Stimulated activated CD8-positive, alpha-beta memory T cell treated with anti-CD3 and anti-CD28 coated beads, Interleukin-12 subunit alpha, Interleukin-12 subunit beta, amount 100 ng/mL, for 24 hours (primary cell): ENCODE measurements around the gene SLITRK1.

Experiments used
- DNase-seq: peaks from one replicate; pipeline ENCODE4 v3.0.0-alpha.2; 2020; ENCODE audit errors: extremely low read depth

Gene SLITRK1, protein sequence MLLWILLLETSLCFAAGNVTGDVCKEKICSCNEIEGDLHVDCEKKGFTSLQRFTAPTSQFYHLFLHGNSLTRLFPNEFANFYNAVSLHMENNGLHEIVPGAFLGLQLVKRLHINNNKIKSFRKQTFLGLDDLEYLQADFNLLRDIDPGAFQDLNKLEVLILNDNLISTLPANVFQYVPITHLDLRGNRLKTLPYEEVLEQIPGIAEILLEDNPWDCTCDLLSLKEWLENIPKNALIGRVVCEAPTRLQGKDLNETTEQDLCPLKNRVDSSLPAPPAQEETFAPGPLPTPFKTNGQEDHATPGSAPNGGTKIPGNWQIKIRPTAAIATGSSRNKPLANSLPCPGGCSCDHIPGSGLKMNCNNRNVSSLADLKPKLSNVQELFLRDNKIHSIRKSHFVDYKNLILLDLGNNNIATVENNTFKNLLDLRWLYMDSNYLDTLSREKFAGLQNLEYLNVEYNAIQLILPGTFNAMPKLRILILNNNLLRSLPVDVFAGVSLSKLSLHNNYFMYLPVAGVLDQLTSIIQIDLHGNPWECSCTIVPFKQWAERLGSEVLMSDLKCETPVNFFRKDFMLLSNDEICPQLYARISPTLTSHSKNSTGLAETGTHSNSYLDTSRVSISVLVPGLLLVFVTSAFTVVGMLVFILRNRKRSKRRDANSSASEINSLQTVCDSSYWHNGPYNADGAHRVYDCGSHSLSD

DNA sequence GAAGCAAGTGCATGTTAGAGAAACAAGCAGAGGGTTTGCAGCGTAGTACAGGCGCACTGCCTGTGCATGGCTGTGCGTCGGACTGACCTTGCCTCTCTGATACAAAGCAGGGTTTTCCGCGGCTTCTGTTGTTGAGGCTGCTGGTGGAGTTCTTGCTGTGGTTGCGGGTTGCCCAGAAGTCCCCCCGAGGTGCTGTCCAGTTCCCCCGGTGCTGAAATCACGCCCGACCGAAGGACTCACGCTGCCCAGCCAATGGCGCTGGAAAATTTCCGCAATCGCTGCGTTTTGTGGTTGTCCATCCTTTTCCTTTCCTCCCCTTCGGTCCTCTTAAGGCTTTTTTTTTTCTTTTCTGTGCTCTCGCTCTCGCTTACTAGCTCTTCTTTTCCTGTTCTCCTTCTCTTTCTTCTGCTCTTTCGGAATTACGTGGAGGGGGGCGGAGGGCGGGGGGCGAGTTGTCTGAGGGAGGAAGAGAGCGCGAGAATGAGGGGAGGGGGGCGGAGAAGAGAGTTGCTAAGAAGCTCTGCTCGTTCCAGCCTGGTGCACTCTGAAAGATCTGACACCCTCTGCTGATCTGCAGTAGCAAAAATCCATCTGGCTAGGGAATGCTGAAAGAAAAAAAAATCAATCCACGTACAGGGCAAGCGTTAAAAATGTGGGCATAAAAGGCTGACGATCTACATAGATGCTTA, at the start of gene SLITRK1:
Gene SLITRK1 (minus strand): TSS at position 558 of the 689 bp plus-strand sequence. CDS start 967 bp downstream, outside the sequence.
- no peak for DNase-seq

DNA sequence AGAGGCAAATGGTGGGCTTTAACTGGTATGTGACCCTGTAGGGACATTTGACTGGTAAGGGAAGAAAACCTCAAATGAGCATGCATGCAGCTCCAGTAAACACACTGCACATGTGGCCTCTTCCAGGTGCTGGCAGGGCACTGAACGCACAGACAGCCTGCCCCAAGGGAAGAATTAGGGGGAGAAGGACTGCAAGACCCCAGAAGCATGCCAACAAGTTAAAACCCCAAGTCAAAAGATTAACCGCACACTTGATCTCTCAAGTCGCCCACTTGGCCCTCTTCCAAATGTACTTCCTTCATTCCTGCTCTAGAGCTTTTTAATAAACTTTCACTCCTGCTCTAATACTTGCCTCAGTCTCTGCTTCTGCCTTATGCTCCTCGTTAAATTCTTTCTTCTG, 46.9 kb upstream of the SLITRK1 start:
- no peak for DNase-seq

DNA sequence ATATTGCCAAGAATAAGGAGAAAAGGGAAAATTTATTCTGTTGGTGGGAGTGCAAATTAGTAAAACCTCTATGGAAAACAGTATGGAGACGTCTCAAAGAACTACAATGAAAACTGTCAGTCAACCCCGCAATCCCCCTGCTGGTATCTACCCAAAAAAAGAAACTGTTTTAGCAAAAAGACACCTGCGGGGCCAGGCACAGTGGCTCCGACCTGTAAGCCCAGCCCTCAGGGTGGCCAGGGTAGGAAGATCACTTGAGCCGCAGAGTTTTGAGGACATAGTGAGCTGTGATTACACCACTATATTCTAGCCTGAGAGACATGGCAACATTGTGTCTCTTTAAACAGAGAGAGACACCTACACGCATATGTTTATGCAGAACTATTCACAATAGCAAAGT, 37.5 kb upstream of the SLITRK1 start:
- DNase-seq: no peak

DNA sequence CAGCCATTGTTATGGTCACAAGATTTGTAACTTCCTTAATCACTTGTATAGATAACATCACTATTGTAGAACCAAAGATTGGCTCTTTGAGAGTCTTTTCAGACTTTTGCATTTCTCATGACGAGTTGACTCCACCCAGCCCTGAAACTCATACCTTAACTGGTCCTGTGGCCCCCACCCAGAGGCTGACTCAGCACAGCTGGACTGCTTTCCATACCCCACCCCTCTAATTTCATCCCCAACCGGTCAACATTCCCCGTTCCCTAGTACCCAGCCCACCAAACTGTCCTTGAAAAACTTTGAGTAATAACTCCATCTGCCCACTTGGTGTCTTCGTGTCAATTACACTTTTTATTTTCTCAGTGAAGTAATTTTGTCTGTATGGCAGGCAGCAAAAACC, 32.1 kb upstream of the SLITRK1 start:
- DNase-seq: no peak

DNA sequence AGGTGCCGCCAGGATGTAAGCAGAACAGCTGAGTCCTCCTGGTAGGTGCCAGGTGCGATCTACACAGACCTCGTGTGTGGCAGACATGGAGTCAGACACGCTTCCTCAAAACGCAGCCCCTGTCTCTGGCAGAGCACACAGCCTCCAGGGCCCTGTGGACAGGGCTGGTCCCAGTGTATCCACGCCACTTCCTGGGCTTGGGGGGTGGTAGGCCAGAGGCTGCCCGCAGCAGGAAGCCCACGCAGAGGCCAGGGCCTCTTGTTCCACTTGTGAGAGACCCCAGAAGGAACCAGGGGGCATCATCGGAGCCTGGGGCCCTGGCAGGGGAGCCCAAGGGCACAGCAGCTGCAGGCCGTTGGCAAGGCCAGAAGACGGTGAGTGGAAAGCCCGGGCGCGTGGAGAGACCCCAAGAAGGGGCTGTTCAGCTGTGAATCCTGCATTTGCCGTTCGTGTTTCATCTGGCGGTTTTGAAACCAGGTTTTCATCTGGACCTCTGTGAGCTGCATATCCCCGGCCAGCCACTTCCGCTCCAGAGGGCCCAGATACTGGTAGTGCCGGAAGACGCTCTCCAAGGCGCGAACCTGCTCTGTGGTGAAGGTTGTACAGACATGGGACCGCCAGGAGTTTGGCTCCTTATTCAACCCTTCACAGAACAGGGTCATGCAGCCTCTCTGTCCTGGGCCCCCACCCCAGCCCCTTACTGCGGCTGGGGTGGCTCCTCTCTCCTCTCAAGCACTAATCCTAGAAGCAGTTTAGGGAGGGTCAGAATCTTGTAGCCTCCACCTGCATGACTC, 25.1 kb upstream of the SLITRK1 start:
- no peak for DNase-seq

DNA sequence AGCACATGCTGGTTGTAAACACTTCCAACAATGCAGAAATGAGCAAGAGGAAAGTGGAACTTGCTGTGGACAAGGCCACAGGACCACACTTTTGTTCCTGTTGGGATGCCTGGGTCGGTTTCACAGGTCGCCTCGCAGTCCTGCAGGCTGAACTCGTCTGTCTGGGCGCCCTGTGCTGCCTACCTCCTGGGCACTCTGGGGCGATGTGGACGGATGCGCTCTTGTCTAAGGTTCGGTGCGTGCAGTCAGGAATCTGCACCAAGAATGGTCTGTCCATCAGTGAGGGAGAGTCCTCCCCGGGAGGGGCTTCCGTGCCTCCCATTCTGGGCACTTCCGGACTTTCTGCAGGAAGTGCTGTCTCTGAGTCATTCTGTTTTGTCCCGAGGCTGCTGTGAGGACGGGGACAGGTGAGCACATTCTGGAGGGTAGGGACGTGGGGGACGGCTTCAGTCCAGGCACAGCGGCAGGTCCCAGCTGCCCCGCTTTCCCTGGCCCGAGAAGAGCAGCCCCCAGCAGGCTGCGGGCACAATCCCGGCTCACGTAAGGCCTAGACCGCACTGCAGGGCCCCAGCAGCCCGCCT, 24.1 kb upstream of the SLITRK1 start:
- no peak for DNase-seq

DNA sequence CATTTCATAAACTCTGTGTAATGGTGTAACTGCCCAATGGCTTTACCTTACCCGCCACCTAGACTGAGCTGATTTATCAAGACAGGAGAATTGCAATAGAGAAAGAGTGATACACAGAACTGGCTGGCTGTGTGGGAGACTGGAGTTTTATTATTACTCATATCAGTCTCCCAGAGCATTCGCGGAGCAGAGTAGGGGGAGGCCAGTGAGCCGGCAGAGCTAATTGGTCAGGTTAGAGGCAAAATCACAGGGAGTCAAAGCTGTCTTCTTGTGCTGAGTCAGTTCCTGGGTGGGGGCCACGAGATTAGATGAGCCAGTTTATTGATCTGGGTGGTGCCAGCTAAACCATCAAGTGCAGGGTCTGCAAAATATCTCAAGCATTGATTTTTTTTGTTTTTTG, 23.4 kb upstream of the SLITRK1 start:
- DNase-seq: no peak

DNA sequence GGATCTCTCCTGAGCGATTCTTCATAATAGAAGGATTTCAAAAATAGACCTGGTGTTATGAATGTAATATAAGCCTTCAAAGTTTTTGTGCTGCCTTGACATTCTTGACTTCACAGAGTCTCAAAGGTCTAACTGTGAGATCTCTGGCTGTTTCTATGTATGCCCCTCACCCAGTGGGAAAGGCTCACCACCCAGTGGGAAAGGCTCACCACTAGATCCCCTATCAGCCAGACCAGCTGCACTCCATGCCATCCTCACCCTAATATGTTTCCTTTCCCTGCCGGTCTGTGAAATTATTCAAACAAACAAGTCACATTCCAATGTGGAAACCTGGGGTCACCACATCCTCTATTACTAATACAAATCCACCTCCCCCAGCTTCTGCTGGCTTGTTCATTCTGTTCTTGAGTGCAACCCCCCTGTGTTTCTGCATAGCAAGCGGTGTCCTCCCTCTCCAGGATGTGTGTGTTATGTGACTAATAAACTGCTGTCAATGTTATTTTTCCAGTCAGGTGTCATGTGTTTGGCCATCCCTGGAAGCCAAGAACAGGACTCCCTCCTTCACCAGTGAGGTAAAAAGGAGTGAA, 13.8 kb upstream of the SLITRK1 start:
- DNase-seq: no peak

DNA sequence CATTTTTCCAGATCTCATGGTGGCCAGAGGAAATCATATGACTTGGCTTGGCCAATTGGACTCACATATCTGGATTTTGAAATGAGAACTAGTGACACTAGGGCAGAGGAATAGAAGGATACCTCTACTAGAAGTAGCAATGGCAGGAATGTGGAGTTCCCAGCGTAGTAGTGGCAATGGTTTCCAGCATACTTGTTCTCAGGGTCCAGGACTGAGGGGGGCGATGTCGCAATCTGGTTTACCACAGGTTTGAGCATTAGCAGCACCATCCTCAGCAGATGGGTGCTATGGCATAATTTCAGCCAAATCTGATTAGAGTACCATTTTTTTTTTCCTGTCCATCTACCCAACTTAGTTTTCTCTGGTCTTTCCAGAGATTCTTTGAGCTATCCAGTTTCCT, 8.1 kb upstream of the SLITRK1 start:
- no peak for DNase-seq

DNA sequence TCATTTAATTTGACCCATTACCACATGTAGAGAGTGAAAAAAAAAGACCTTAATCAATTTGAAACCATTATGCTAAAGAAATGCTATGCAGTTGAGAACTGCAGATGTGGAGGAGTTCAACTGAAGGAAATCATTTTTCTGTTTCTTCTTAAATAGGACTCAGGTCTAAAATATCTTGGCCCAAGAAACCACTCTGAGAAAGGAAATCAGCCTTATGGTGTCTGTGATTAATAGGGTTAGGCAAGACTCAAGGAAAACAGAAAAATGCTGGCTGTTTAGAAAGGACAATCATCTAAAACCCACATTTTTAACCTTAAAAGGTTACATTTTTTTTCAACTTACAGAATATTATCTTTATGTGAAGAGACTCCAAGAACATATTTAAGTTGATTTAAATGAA, 1.9 kb upstream of the SLITRK1 start:
- DNase-seq: no peak

DNA sequence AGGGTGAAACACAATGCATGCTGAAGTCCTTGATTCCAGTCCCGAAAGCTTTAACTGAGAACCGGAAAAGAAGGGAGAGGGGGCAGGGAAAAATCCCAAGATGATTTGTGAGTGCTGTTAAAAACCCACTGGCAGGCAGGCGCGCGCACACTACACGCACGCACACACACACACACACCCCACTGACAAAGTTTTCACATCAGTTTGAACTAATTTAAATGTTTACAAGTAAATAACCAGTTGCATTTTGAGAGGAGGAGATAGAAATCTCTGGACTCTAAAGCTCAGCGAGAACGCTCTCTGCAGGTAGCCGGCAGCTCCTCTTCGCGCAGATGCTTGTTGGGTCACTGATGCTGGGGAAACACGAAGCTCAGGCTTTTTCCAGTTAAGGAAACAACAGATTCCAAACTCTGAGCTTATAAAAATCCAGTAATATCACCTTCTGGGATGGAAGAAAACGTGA, 818 bp upstream of the SLITRK1 start:
- DNase-seq: no peak

DNA sequence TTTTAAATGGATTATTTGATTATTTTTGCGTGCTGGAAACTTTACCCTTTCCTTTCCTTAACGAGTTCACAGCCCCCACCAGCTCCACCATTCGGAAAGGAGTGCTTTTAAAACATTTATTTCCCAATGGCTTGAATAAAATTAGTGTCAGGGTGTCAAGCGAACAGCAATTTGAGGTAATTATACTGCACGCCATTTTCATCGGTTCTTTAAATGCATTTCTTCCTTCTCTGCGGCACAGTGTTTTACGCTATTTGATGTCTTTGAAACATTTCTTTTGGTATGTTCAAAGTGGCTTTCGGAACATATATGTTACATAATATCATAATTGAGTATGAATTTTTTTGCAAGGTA, 309 bp upstream of the SLITRK1 start:
- DNase-seq: no peak

DNA sequence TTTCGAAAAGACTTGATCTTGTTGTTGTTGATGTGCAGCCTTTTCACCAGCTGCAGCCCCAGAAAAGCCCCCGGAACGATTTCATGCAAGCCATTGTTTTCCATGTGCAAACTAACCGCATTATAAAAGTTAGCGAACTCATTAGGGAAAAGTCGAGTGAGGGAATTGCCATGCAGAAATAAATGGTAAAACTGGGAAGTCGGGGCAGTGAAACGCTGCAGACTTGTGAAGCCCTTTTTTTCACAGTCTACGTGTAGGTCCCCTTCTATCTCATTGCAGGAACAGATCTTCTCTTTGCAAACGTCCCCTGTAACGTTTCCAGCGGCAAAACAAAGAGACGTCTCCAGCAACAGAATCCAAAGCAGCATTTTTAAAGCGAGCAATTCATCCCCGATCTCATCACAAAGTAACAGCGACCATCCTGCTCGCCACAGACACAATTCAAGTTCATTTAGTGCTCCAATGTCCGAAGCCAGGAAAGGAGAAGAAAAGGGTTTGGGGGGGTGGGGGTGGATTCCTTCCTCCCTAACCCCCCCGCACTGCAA, 1.1 kb downstream of the SLITRK1 start:
- no peak for DNase-seq

DNA sequence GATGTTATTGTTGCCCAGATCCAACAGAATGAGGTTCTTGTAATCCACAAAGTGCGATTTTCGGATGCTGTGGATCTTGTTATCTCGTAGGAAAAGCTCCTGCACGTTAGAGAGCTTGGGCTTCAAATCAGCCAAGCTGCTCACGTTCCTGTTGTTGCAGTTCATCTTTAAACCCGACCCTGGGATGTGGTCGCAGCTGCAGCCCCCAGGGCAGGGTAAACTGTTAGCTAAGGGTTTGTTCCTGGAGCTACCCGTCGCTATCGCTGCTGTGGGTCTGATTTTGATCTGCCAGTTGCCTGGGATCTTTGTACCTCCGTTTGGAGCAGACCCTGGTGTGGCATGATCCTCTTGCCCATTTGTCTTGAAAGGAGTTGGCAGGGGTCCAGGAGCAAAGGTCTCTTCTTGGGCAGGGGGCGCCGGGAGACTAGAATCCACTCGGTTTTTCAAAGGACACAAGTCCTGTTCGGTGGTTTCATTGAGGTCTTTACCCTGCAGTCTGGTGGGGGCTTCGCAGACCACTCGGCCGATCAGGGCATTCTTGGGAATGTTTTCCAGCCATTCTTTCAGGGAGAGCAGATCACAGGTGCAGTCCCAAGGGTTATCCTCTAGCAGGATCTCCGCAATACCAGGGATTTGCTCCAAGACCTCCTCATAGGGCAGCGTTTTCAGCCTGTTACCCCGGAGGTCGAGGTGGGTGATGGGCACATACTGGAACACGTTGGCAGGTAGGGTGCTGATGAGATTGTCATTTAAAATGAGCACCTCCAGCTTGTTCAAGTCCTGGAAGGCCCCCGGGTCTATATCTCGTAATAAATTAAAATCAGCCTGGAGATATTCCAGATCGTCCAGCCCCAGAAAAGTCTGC, 1.8 kb downstream of the SLITRK1 start:
- no peak for DNase-seq

DNA sequence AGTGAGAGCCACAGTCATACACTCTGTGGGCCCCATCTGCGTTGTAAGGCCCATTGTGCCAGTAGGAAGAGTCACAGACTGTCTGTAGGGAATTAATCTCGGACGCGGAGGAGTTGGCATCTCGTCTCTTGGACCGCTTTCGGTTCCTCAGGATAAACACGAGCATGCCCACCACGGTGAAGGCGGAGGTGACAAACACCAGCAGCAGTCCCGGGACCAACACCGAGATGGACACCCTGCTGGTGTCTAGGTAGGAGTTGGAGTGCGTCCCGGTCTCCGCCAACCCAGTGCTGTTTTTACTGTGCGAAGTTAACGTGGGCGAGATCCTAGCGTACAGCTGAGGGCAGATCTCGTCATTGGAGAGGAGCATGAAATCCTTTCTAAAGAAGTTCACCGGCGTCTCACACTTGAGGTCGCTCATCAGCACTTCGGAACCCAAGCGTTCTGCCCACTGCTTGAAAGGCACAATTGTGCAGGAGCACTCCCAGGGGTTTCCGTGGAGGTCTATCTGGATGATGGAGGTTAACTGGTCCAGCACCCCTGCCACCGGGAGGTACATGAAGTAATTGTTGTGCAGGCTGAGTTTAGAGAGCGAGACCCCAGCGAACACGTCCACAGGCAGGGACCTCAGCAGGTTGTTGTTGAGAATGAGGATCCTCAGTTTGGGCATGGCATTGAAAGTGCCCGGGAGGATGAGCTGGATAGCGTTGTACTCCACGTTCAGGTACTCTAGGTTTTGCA, 2.7 kb downstream of the SLITRK1 start:
- DNase-seq: no peak

DNA sequence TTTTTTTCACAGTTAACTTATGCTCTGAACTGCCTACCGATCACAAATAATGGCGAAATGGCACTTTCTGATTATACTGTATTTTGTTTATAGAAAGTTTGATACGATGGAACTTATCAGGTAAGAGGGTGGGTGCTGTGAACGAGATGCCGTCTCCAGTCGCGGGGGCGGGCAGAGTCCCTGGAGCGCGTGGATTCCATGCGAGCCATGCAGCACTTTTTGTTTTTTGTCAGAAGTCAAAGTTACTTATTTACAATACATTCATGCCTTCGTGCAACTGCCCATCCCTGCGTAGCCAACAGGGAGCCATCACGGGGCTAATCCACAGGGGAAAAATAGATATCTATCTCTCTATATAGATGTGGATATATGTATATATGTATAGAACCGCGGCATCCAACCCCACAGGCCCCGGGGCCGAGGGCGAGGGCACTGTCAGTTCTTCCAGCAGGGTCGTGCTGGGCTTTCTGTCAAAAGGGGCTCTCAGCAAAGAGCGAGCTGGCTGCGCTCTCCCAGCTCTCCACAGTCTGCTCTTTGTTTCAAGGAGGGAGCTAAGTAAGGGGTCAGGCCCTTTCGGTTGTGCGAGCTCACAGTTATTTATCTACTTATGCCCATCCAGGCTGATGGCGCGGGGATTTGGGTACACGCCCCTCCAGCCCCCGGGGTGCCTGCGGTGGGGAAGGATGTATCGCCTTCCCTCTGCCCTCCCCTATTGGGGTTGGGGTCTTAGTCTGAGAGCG, 3.4 kb downstream of the SLITRK1 start:
- DNase-seq: no peak

DNA sequence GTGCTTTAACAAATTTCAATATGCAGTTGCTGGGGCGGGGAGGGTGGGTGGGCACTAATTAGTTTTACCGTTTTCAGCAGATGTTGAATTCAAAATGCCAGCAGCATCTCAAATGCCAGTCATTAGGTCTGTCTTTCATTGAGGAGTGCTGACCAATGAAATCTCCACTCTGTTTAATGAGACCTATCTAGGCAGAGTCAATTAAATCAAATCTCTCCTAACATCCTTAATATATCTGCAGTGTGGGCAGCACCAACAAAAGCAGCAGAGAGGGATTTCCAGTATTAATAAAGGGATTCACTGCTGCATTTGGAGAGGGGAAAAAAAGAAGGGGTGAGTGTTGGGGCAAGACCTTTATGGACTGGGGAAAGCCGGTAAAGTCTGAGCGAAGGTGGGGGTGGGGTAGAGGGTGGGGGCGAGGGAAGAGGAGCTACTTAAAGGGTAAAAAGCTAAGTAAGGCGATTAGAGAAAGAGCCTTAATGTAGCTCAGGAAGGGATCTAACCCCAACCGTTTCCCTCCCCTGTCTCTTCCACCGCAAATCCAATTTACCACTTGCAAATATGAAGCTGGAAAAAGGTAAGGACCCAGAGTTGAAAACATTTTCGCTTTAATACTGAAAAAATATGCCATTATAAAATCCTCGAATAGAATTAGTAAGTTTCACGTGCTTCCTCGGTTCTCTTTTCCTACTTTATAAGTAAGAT, 4.5 kb downstream of the SLITRK1 start:
- DNase-seq: no peak

DNA sequence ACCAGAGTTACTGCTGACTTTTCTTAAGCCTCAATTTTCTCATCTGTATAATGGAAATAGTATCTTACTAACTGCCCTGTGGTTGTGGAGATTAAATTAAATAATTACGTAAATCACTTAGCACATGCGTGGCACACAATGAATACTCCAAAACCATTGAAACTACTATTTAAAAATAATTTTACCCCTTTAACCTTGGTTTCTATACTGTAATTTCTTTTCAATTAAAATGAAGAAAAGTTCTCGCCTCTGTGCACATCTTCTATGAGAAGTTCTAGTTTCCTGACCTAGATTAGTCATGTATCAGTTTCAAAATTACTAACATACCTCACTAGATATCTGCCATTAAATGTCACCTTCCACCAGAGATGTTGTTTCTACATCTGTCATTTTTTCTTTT, 5.7 kb downstream of the SLITRK1 start:
- no peak for DNase-seq
